NCI-H128 (cell line): Measurements from ENCODE around the gene HOXB6.

Source experiments
- DNase-seq: peaks from one replicate; lab custom pipeline; 2025; ENCODE audit not compliant: unreplicated experiment; lab: John Stamatoyannopoulos, UW

The HOXB6 gene

DNA sequence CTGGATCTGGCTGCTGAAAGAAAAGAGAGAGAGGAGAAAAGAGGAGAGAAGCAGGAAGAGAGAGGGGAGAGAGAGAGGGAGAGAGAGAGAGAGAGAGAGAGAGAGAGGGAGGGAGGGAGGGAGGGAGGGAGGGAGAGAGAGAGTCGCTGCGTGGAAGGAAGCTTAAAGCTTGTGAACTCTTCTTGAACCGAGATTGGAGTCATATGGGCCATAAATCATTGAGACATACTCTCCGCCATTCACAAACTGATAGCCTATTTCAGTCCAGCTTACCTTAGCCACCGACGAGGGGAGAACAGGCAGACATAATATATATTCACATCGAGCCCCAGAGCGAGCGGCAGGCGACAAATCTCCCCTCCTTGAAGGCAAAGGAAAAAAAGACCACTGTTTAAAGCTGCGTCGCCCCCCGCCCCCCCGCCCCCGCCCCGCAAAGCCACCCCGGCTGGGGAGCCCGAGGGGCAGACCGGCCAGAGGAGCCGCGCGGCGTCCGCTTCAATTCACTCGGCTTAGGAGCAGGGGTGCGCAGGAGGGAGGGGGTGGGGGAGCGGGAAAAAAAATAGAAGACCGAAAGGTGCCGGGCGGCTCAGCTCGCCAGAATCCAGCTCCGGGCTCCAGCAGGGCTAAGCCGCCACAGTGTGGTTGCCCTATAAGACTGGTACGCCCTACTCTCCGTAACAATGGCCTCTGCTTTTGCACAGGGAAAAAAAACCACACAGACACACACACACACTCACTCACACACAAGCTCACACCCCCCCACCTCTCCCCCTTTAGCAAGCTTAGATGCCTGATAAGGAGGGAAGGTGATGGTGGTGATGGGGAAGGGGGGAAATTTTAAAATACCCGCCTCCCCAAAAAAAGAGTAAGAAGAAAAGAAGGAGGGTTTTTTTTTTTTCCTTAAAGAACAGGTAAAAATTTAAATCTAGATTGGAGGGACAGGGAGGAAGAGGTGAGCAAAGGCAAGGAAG lies 49.2 kb downstream of the HOXB6 start:
- no peak for DNase-seq

DNA sequence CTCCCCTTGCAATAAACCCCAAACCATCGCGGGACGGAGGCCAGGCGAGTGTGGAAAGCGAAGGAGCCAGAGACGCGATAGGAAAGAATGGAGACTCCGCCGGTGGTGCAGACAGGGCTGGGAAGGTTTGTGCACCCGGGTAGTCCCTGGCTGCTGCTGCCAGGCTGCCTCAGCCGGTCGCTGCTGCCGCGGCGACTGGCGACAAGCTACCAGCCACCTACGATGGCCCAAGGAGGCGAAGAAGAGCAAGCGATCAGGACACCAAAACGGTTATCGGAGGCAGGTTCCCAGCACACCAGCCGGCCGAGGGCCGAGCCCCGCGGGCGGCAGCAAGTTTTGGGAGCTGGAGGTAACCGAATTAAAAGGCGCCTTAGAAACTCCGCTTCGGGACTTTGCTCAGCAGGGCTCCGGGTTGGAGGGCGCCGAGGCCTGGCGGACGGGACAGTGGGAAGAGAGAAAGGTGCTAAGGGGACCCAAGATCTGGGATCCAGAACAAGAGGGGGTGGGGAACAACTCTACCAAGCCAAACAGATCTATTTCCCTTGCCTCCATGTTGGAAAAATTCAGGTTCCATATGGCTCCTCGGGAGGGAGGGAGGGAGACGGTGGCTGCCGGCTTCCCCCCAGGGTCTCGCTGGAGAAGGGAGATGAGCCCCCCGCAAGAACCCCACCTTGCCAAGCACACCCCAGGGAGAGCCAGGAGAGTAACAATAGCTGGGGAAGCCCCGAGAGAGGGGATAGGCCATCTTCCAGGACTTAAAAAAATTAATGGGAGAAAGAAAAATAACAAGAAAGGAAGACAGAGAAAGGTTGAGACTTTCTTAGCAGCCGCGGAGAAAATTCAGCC lies 50.2 kb downstream of the HOXB6 start:
- DNase-seq = no peak

DNA sequence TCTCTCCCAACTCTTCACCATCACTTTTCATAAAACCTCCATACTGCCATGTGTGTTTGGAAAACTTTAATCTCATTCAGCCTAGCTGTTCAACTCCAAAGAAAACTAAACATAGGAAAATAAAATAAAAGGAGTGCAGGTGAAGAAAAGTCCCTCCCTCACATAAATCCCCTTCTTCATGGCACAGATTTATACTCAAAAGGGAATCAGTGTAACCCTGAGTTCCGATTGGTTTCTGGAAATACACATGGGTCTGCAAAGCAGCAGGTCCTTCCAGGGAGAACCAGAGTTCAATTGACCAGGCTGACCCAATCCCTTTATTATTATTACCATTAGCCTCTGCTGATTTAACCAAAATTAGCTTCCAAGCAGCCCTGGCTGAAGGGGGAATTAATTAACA lies 51.0 kb downstream of the HOXB6 start:
- no peak for DNase-seq

DNA sequence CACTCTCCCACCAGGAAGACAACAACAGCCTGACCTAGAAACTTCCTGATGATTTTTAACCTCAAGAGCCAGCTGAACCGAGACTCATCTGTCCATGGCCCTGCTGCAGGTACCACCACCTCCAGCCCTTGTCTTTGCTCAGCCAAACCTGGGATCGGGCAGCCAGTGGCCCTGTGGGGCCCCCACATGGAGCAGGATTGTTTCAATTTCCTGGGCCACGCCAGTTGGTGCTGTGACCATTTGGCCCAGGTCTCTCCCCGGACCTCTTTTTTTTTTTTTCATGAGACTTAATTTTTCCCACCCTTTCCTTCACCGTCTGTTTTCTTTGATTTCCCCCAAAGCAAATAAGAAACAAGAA lies 51.6 kb downstream of the HOXB6 start:
- no peak for DNase-seq

DNA sequence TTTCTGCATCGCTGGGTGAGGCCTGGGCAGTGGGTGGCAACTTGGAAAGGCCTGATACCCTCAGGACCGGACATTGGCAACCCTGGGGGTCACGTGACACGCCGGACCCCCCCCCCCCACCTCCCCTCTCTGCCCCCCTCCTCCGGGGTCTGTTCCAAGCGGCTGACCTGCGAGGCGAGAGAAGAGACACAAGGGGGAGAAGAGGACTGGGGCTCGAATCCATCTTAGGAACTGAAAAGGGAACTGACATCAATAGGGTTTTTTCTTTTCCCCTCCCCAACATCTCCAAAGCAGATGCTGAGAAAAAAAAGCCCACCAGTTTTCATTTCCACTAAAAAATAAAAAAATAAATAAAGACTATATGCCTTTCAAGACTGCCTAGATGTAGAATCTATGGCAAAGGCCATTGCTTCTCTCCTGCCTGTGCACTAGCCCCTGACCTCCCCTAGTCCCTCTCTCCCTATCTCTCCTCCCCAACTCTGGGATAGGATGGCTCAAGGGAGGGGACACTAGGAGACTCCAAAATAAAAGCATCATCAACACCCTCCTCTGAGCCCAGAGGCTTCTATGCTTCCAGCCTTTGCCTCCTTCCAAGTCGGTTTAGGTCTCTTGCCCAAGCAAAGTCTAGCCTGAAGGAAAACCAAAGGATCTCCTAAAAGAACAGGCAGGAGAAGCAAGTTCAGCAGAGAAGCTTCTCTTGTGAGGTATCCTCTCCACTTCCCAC lies 52.2 kb downstream of the HOXB6 start:
- DNase-seq = no peak

DNA sequence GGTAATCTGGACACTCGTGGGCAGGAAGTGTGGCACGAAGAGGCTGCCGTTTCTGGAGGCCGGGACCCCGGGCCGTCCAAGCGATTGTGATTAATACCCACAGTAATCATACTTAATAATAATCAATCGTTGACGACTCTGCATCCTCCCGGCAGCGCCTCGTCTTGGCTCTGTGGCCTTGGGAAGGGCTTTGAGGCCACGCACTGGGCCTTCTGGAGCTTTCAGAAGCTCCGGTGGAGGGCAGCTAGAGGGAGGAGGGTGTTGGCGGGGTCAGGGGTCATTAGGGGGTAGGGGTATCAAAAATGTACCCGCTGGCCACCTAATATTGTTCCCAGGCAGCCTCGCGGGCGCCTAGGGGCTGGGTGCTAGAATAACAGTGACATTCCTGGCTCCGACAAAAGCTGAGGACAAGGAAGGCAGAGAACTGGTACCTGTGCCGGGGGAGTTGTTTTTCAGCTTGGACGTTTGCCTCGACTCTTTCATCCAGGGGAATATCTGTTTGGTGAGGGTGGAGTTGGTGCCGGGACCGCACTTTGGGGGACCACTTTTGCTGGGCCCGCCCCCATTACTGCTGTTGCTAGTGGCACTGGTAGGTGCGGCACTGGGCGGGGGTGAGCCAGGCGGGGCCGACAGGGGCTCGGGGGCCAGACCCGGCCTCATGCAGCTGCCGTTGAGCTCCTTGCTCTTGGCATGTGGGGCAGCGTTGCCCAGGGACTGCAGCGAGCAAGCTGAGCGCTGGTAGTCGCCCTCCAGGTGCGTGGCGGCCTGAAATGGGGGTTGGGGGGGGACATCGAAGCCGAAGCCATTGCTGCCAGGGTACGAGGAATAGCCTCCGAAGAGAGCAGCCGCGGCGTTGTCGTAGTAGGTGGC lies 53.0 kb downstream of the HOXB6 start:
- no peak for DNase-seq

DNA sequence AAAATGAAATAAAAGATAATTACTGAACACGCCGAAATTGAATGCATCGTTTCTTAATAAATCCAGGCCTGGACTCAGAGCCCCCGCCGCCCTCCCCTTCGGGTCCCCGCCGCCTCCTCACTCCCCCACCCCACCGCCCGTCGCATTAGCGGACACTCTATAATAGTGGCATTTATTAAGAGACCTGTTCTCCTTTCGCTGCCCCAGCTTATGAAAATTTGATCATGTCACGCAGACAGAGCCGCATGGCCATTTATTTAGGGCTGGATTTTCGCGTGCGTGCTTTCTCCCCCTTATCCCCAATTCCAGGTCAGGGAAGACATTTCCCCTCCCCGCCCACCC lies 53.6 kb downstream of the HOXB6 start:
- no peak for DNase-seq

DNA sequence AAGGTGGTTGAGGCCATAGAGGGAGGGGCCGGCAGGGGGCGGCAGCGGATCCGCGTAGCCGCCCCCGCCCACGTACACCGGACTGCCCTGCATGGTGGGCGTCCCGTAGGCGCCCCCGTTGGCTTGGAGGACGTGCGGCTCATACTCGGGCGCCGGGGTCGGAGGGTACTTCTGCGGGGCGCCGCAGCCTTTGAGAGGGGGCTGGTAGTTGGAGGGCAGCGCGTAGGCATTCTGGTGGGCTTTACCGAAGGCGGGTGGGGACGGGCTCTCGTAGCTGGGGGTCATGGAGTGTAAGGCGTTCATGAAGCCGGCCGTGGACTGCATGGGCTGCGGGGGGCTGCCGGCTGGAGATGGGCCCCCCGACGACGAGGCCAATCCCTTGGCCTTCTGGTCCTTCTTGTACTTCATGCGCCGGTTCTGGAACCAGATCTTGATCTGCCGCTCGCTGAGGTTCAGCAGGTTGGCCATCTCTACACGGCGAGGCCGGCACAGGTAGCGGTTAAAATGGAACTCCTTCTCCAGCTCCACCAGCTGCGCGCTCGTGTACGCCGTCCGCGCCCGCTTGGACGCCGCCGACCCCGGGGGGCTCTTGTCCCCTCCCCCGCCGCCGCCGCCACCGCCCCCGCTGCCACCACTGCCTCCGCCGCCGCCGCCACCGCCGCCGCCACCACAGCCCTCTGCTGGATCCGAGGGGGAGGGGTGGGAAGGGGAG lies 54.1 kb downstream of the HOXB6 start:
- DNase-seq = no peak

DNA sequence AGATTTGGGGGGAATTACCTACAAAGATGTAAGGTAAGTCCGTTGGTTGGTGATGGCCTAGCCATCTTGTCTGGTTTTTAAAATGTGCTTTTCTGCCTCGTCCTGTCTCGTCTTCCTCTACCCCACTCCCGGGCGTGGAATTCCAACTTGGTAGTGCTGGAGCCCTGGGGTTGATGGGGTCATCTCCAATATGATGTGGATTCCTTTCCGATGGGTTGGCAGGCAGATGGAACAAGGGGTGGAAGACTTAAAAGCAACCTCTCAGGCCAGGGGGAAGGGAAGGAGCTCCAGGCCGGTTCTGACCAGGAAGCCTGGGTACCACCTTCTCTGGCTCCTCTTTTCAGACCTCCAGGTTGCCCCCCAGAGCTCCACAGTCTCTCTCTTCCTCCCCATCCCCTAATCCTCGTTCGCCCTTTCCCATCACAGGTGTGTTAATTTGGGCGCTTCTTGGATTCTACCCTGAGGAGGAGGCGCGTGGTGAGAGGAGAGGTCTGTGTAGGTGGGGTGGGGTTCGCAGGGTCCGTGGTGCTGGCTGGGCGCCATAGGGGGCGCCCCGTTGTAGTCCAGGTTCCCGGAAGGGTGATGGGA lies 54.8 kb downstream of the HOXB6 start:
- DNase-seq = no peak

DNA sequence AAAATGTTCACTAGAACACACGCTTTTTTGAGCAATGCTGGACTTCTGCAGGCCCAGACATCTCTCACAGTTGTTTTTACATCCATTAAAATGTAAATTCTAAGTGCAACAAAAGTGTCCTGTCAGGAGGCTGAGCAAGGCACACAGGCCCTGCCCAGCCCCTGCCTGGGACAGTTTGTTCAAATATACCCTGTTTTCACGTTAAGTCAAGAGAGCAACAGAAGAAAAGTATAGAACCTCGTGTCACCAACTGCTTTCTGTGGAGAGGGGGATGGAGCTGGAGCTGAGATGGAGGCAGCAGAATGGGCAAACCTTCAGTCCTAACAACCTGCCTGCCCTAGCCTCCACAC lies 55.5 kb downstream of the HOXB6 start:
- DNase-seq = no peak

DNA sequence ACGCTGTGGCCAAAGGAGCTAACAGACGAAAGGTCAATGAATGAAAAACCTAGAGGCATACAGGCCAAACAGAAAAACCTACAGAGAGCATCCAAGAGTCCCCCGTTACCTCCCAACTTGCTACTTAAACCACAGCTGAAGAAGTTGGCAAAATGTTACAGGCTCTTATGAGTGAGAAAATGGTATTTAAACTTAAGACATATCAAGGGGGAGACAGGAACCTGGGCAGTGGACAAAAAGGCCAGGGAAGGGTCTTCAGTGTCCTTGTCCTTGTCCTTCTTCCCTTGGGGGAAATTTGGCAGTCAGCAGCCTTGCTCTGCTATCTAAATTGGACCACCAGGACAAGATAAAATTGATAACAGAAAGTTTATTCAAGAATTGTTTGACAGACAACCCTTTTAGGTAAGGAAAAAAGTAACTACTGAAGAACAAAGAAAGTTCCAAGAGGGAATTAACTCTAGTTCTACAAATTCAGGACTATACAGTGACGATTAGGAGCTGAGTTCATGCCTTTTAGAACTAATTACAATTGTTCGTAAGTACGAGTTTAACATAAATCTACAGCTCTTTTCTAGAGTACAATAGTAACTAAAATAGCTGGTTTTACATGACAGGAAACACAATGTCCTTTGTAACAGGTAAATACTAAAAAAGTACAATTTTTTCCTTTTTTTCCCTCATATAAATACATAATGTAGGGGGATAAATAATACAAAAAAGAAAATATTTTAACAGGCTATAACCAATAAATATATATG lies 56.1 kb downstream of the HOXB6 start:
- no peak for DNase-seq

DNA sequence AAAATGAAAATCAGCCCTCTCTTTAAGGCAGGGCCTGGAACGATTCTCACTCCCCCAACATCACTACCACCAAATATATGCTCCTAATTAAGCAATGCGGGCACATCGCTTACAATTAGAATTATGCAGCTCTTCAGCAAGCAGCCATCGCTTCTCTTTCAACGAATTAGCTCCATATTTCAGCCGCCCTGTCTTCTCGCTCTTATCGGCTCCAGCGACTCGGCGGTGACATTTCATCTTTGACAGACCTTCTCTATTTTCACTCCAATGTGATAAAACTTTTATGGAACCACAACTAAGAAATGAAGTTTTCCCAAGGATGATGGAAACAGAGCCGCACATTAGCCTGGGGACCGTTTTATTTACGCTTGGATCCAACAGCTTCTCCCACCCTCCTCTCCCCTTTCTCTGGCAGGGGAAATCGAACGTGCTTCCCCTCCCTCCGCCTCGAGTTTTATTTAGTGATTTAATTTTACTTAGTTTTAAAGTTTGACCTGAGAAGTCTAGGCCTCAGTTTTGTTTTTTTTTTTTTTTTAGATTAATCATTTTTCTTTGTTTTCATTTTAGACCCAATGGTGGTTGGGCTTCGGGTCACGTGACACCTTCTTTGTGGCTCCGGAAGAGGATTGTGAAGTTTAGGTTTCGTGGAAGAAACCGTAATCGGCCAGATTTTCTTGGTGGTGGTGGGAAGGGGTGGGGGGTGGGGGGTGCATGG lies 56.8 kb downstream of the HOXB6 start:
- DNase-seq = no peak

DNA sequence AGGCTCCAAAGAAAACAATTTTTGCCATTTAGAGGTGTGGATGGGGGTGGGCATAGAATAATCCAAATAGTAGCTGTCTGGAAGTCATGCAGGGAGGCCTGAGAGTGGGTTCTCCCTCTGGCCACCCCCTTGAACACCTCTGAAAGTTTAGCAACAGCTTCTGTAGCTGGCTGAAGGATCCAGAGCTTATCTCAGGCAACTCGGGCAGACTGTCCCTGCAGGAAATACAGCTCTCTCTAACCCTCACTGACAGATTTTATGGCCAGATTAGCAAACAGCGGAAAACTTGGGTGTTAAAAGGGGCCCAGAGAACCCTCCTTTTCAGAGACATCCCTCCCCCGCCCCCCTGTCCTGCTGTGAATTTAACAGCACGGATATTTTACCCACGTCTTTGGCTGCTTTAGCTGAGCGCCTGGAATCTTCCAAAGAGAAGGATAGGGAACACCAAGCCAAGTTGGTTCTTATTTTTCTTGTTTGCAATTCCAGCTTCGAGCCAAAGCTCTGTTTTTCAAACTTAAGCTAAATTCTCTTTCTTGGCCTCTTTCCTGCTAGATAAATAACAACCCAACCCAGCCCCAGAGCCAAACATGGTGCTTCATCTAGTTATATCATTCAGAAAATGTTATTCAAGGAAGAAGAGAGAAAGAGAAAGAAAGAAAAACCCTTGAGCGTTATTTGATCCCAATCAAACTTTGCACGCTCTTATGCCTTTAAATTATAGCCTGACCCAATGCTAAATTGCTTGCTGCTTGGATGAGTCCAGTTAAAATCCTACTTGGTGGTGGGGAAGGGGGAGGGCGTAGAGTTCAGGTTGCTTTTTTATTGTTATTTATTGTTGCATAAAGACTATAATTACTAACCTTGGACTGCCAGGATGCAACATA lies 57.6 kb downstream of the HOXB6 start:
- DNase-seq = no peak

DNA sequence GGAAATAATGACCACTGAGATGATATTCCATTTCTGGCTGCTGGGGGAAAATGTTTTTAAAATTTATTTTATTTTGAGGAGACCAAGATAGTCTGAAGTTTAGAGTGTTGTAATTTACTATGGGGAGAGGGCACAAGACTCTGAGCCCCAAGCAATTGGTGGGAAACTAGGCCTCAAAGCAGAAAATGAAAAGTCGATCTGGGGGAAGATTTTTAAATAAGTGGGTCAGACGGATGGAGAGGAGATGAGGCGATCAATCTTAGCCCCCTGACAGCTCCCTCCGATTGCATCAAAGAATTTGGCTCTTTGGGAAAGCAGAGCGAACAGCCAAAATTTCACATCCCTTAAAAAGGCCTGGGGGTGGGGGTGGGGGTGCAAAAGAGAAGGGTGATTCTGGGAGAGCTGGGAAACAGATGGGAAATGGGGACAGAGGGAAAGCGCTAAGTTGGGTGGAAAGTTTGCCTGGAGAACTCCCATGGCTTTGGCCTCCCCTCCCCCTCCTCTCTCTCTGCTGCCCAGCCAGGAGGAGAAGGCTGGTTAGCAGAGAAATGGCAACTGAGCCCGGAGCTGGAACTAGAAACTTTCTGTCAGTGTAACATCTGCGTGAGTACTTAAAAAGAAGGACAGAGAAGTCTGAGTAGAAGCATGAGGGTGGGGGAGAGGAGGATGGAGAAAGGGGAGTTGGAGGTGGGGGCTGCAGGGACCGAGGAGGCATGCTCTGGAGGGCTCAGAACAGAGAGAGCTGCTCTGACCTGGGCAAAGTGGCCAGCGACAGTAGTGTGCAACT lies 58.5 kb downstream of the HOXB6 start:
- DNase-seq = no peak
